GM12892 (cell line): Measurements from ENCODE around the gene UROS.

Experiments
- DNase-seq: peaks from one replicate; pipeline ENCODE4 v3.0.0; 2011; ENCODE audit not compliant: insufficient read length
- FAIRE-seq: peaks from 2 replicates; lab custom pipeline; 2011; peaks lifted over from hg19 to GRCh38; lab: Jason Lieb, UNC
- POLR2A ChIP-seq: IDR thresholded peaks from 2 replicates; pipeline ENCODE4 v1.6.1; 2011; ENCODE audit warnings: low read depth, low read length, control low read depth
- POLR2AphosphoS5 ChIP-seq: IDR thresholded peaks from 2 replicates; pipeline ENCODE4 v1.6.1; 2011; ENCODE audit warnings: low read depth, low read length, control low read depth
- TAF1 ChIP-seq: IDR thresholded peaks from 2 replicates; pipeline ENCODE4 v1.6.1; 2011; ENCODE audit warnings: low read depth, mild to moderate bottlenecking, control low read depth, low read length, borderline replicate concordance

The UROS gene

GRCh38 chr10:125824736-125825135, 1.7 kb upstream of the UROS start:
- DNase-seq, result no peak
- FAIRE-seq, result no peak
- TF ChIP-seq POLR2A, result no peak
- TF ChIP-seq POLR2AphosphoS5, result no peak

- FAIRE-seq (peak; percentile 17), DNase-seq (no peak)
- TF ChIP-seq TAF1 (no peak), POLR2AphosphoS5 (no peak)
Measured at GRCh38 chr10:125823663-125824251, 699 bp upstream of the UROS start.

- DNase-seq (no peak), FAIRE-seq (no peak)
- TF ChIP-seq TAF1 (no peak), POLR2AphosphoS5 (no peak), POLR2A (no peak)
Measured at GRCh38 chr10:125820701-125821100, 2.4 kb downstream of the UROS start.

GRCh38 chr10:125817337-125817946, 5.6 kb downstream of the UROS start:
- FAIRE-seq (no peak), DNase-seq (no peak)
- TF ChIP-seq POLR2A (no peak), TAF1 (no peak), POLR2AphosphoS5 (no peak)

- TF ChIP-seq POLR2AphosphoS5 (no peak), TAF1 (no peak), POLR2A (no peak)
- DNase-seq (no peak), FAIRE-seq (no peak)
Measured at GRCh38 chr10:125816548-125816947, 6.5 kb downstream of the UROS start.

GRCh38 chr10:125815764-125816163, 7.3 kb downstream of the UROS start:
- TF ChIP-seq POLR2A, result no peak
- no peak for TF ChIP-seq TAF1
- no peak for TF ChIP-seq POLR2AphosphoS5
- no peak for DNase-seq
- FAIRE-seq, result no peak

GRCh38 chr10:125812128-125812750, 10.8 kb downstream of the UROS start:
- FAIRE-seq, result no peak
- DNase-seq, result no peak
- no peak for TF ChIP-seq POLR2A
- TF ChIP-seq TAF1, result no peak
- TF ChIP-seq POLR2AphosphoS5, result no peak

GRCh38 chr10:125811251-125811650, 11.8 kb downstream of the UROS start:
- FAIRE-seq (no peak), DNase-seq (no peak)
- TF ChIP-seq POLR2A (no peak), POLR2AphosphoS5 (no peak), TAF1 (no peak)

- TF ChIP-seq POLR2AphosphoS5, result no peak
- TF ChIP-seq POLR2A, result no peak
- no peak for TF ChIP-seq TAF1
- DNase-seq (no peak), FAIRE-seq (no peak)
Measured at GRCh38 chr10:125808047-125808446, 15.0 kb downstream of the UROS start.

GRCh38 chr10:125802739-125803138, 20.3 kb downstream of the UROS start:
- DNase-seq, result no peak
- FAIRE-seq, result no peak
- TF ChIP-seq TAF1, result no peak
- TF ChIP-seq POLR2AphosphoS5, result no peak
- no peak for TF ChIP-seq POLR2A

GRCh38 chr10:125802131-125802530, 20.9 kb downstream of the UROS start:
- TF ChIP-seq TAF1, result no peak
- no peak for TF ChIP-seq POLR2A
- TF ChIP-seq POLR2AphosphoS5, result no peak
- FAIRE-seq (no peak), DNase-seq (no peak)

GRCh38 chr10:125801574-125801973, 21.5 kb downstream of the UROS start:
- no peak for DNase-seq
- TF ChIP-seq TAF1 (no peak), POLR2A (no peak), POLR2AphosphoS5 (no peak)
- FAIRE-seq, result no peak
